ENCODE results near the gene FBXW8. TPM values are rescaled to one million over a fixed set of nuclear protein-coding genes. Genes with fewer than 3 reads are reported as not detected.

FBXW8 gene
- polyA plus RNA-seq, 1 donor (not counting 4 experiments of a cell fraction or from before 2014, with no cell fraction given): 5.0 TPM

GRCh38 chr12:116941188-116941587, 30.4 kb downstream of the FBXW8 start:
- FAIRE-seq: no peak
- Histone ChIP-seq H3K4me3 (ENCODE audit: control insufficient read depth in 2 of 3, extremely low read depth in 1 of 3, insufficient read depth in 2 of 3, low read depth in 1 of 3, low read length in 3 of 3) (no peak overlapping the region), H3K27me3 (ENCODE audit: control insufficient read depth, extremely low read depth, insufficient read depth, low read length) (no peaks in the 10 kb centered on the region), H2AFZ (ENCODE audit: control insufficient read depth, low read length) (no peak overlapping the region), H3K4me1 (ENCODE audit: control insufficient read depth, extremely low read depth, insufficient read depth, low read length) (no peaks in the 10 kb centered on the region), H3K9me1 (ENCODE audit: control insufficient read depth, extremely low read depth, insufficient read depth, low read length) (no peaks in the 10 kb centered on the region), H3K27ac (ENCODE audit: control insufficient read depth, insufficient read depth, low read length) (no peak overlapping the region), H4K20me1 (ENCODE audit: control insufficient read depth, extremely low read depth, insufficient read depth, low read length) (no peaks in the 10 kb centered on the region), H3K4me2 (ENCODE audit: control insufficient read depth, extremely low read depth, insufficient read depth, low read depth, low read length) (no peak overlapping the region), H3K9ac (ENCODE audit: control insufficient read depth, extremely low read depth, insufficient read depth, low read length) (no peak overlapping the region), H3K36me3 (ENCODE audit: control insufficient read depth in 2 of 2, extremely low read depth in 1 of 2, insufficient read depth in 2 of 2, low read length in 2 of 2) (peaks cover 8 to 21% of the 10 kb centered on the region in 2 experiments), H3K79me2 (ENCODE audit: control insufficient read depth, insufficient read depth, low read length) (peaks cover 2% of the 10 kb centered on the region), H3K9me3 (ENCODE audit: control insufficient read depth, low read depth, low read length) (no peaks in the 10 kb centered on the region)
- dilution Hi-C loops (cut with MboI; ENCODE audit: extremely low pct_ligation_motif_present, low sequenced_read_pairs): no loop called here
- TF ChIP-seq EZH2 (IDR thresholded peaks at IDR 0.05; ENCODE audit: low read length) (no peak), CTCF (optimal IDR thresholded peaks at IDR 0.05 in 1 of 3, IDR thresholded peaks at IDR 0.05 in 1 of 3, conservative IDR thresholded peaks at IDR 0.05 in 1 of 3; ENCODE audit: extremely low read depth in 1 of 3, insufficient read depth in 2 of 3, low read length in 3 of 3) (no peak)
- DNase-seq (ENCODE audit: low read depth, low spot score): no peak

GRCh38 chr12:116943419-116944372, 32.9 kb downstream of the FBXW8 start:
- TF ChIP-seq CTCF (optimal IDR thresholded peaks at IDR 0.05 in 1 of 3, IDR thresholded peaks at IDR 0.05 in 1 of 3, conservative IDR thresholded peaks at IDR 0.05 in 1 of 3; ENCODE audit: extremely low read depth in 1 of 3, insufficient read depth in 2 of 3, low read length in 3 of 3) (no peak), EZH2 (IDR thresholded peaks at IDR 0.05; ENCODE audit: low read length) (no peak)
- dilution Hi-C loops (cut with MboI; ENCODE audit: extremely low pct_ligation_motif_present, low sequenced_read_pairs): no loop called here
- Histone ChIP-seq H3K9ac (ENCODE audit: control insufficient read depth, extremely low read depth, insufficient read depth, low read length) (no peak overlapping the region), H3K4me1 (ENCODE audit: control insufficient read depth, extremely low read depth, insufficient read depth, low read length) (no peaks in the 10 kb centered on the region), H3K4me3 (ENCODE audit: control insufficient read depth in 2 of 3, extremely low read depth in 1 of 3, insufficient read depth in 2 of 3, low read depth in 1 of 3, low read length in 3 of 3) (no peak overlapping the region), H3K4me2 (ENCODE audit: control insufficient read depth, extremely low read depth, insufficient read depth, low read depth, low read length) (no peak overlapping the region), H3K79me2 (ENCODE audit: control insufficient read depth, insufficient read depth, low read length) (peaks cover 2% of the 10 kb centered on the region), H3K9me1 (ENCODE audit: control insufficient read depth, extremely low read depth, insufficient read depth, low read length) (no peaks in the 10 kb centered on the region), H3K27ac (ENCODE audit: control insufficient read depth, insufficient read depth, low read length) (no peak overlapping the region), H3K9me3 (ENCODE audit: control insufficient read depth, low read depth, low read length) (no peaks in the 10 kb centered on the region), H3K36me3 (ENCODE audit: control insufficient read depth in 2 of 2, extremely low read depth in 1 of 2, insufficient read depth in 2 of 2, low read length in 2 of 2) (peaks cover 16 to 17% of the 10 kb centered on the region in 2 experiments), H4K20me1 (ENCODE audit: control insufficient read depth, extremely low read depth, insufficient read depth, low read length) (no peaks in the 10 kb centered on the region), H2AFZ (ENCODE audit: control insufficient read depth, low read length) (no peak overlapping the region), H3K27me3 (ENCODE audit: control insufficient read depth, extremely low read depth, insufficient read depth, low read length) (no peaks in the 10 kb centered on the region)
- FAIRE-seq: no peak
- no peak for DNase-seq (ENCODE audit: low read depth, low spot score)

All from keratinocyte (primary cell).